GM10248 (cell line): ENCODE results near the gene ANKDD1A.

Source experiments
- CTCF ChIA-PET: fragments of 300-600 bp; sonication (Branson Sonifier 250); formaldehyde crosslinking; extraction: SDS; loops from one replicate; lab custom pipeline; 2021; ENCODE audit warnings: antibody characterized with exemption; lab: Yijun Ruan, JAX
- POLR2A ChIA-PET: fragments of 350-650 bp; sonication (Branson Sonifier 250); formaldehyde crosslinking; extraction: SDS; loops from one replicate; lab custom pipeline; 2020; ENCODE audit warnings: antibody characterized with exemption; lab: Yijun Ruan, JAX
- DNase-seq: peaks from one replicate; pipeline ENCODE4 v3.0.0; 2012; ENCODE audit errors: extremely low spot score
- TF ChIP-seq, protein P1 (sequence below): IDR thresholded peaks from 2 replicates; pipeline ENCODE4 v1.5.1; 2012; ENCODE audit warnings: mild to moderate bottlenecking, low read depth; ENCODE audit errors: extremely low read depth, missing control alignments, control extremely low read depth

The ANKDD1A gene

DNA sequence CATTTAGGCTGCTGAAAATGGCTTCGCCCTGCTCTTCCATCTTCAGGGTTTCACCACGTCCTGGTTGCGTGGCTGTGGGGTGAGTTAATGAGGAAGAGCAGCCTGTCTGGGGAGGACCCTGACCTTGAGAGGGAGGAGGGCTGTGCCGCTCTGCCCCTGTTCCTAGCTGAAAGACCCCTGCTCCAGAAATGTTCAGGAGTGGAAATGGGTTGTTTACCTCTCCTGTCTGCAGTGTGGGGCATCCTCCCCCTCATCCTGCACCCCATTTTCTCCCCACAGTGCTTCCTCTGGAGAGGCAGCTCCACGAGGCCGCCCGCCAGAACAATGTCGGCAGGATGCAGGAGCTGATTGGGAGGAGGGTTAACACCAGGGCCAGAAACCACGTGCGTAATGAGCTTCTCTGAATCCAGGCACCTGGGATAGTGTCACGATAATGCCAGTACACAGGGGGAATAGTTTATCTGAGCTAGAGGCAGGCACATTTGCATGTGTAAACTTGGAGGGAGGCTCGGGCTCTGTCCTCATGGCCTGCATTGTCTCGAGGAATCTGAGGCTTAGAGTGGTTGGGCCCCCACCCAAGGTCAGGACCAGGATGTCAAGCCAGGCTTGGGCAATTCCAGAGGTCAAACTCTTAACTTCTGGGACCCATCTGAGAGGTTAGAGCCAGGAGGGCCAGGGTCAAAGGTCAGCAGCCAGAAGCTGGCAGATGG lies 4.0 kb downstream of the ANKDD1A start:
- TF ChIP-seq, protein P1, sequence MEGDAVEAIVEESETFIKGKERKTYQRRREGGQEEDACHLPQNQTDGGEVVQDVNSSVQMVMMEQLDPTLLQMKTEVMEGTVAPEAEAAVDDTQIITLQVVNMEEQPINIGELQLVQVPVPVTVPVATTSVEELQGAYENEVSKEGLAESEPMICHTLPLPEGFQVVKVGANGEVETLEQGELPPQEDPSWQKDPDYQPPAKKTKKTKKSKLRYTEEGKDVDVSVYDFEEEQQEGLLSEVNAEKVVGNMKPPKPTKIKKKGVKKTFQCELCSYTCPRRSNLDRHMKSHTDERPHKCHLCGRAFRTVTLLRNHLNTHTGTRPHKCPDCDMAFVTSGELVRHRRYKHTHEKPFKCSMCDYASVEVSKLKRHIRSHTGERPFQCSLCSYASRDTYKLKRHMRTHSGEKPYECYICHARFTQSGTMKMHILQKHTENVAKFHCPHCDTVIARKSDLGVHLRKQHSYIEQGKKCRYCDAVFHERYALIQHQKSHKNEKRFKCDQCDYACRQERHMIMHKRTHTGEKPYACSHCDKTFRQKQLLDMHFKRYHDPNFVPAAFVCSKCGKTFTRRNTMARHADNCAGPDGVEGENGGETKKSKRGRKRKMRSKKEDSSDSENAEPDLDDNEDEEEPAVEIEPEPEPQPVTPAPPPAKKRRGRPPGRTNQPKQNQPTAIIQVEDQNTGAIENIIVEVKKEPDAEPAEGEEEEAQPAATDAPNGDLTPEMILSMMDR: no peak
- DNase-seq: no peak
- POLR2A ChIA-PET: no interaction called here
- CTCF ChIA-PET: interaction anchor here (0.8 to 4.4 kb wide), 8 partner anchors 9 to 188 kb away, joined by 3 to 18 read pairs (median 3); no protein-coding TSS in a partner anchor

DNA sequence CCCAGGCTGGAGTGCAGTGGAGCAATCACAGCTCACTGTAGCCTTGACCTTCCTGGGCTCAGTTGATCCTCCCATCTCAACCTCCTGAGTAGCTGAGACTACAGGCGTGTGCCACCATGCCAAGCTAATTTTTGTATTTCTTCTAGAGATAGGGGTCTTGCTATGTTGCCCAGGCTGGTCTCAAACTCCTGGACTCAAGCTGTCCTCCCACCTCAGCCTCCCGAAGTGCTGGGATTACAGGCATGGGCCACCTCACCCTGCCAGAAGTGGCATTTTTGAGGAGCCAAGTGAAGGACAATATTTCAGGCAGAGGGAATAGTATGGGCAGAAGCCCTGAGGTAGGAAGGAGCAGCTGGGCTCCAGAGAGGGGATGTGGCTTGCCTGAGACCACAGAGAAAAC lies 4.7 kb downstream of the ANKDD1A start:
- no peak for DNase-seq
- TF ChIP-seq, protein P1: no peak
- CTCF ChIA-PET: interaction anchor here (0.8 to 4.4 kb wide), 7 partner anchors 9 to 189 kb away, joined by 3 to 18 read pairs (median 3); no protein-coding TSS in a partner anchor
- POLR2A ChIA-PET: no interaction called here

DNA sequence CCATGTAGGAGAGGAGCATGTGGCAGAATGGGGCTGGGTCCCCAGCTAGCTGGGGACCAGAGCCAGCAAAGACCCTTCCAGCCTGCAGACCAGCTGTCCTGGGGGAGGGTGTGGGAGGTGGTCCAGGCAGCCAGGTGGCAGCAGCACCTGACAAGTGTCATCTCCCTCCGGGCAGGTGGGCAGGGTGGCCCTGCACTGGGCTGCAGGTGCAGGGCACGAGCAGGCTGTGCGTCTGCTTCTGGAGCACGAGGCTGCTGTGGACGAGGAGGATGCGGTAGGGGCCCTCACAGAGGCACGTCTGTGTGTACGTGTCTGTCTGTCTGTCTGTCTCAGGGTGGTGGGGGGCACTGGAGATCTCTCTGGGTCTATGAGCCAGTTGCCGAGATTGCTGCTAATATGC lies 5.5 kb downstream of the ANKDD1A start:
- TF ChIP-seq, protein P1: no peak
- ChIA-PET POLR2A (no interaction called here), CTCF (interaction anchor here (1.2 to 4.4 kb wide), 4 partner anchors 11 to 107 kb away, joined by 3 to 18 read pairs (median 6); no protein-coding TSS in a partner anchor)
- no peak for DNase-seq

GRCh38 chr15:64919721-64920120 lies 8.0 kb downstream of the ANKDD1A start:
- TF ChIP-seq, protein P1: no peak
- ChIA-PET POLR2A (no interaction called here), CTCF (interaction anchor here (1.2 to 4.4 kb wide), 4 partner anchors 12 to 192 kb away, joined by 3 to 10 read pairs (median 4); no protein-coding TSS in a partner anchor)
- no peak for DNase-seq

DNA sequence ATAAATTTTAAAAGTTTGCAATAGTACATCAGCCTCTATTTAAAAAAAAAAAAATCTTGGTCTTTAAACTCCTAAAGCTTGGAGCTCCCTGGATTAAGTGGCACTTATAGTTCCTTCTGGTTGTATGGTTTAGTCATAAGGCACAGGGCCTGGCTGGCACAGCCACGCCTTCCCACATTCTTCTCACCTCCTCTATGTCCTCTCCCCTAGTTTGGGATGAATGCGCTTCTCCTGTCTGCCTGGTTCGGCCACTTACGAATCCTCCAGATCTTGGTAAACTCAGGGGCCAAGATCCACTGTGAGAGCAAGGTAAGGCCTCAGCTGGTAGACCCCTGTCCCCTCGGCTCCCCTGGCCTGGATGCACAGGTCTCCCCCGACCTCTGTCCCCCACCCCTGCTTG lies 10.0 kb downstream of the ANKDD1A start:
- TF ChIP-seq, protein P1: no peak
- CTCF ChIA-PET: interaction anchor here (1.1 to 1.5 kb wide), 3 partner anchors 14 to 28 kb away, joined by 3 to 7 read pairs (median 3); no protein-coding TSS in a partner anchor
- no peak for DNase-seq
- POLR2A ChIA-PET: no interaction called here

DNA sequence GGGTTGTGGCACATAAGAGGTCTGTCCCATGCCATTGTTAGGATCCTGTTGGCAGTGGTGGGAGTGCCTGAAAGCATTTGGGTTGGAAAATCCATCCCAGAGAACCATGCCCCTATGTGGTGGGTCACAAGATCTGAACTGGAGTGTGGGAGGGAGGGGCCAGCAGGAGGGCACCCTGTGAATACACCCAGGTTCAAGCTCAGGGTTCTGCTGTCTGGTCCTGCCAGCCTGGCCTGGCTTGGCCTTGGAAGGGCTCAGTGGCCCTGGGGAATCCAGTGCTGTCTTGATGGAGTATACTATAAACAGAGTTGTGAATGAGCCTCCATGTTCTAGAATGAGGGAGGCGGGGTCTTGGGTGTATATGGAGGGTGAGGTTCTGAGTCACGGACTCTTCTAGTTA lies 11.8 kb downstream of the ANKDD1A start:
- TF ChIP-seq, protein P1: no peak
- ChIA-PET POLR2A (no interaction called here), CTCF (no interaction called here)
- no peak for DNase-seq
